SK-N-SH treated with all-trans-retinoic acid at 6 μM for 48 hours (cell line): ENCODE measurements around the gene CRELD2.

Experiments used
- ATAC-seq: fragments of 200-7000 bp; cut with Tn5 transposase; 3 replicates; pipeline ENCODE4 v1.9.1; 2020; ENCODE audit warnings: mild to moderate bottlenecking, moderate library complexity
- ARNTL ChIP-seq: fragments of 450-650 bp; formaldehyde crosslinking; IDR thresholded peaks from 2 replicates; pipeline ENCODE4 v1.5.0; 2020; ENCODE audit warnings: low read depth, mild to moderate bottlenecking, moderate library complexity, borderline replicate concordance
- BACH2 ChIP-seq: fragments of 250-450 bp; sonication (Bioruptor Pico); IDR thresholded peaks from 2 replicates; pipeline ENCODE4 v1.9.0; 2021; ENCODE audit warnings: mild to moderate bottlenecking, borderline replicate concordance
- CSDC2 ChIP-seq: fragments of 250-450 bp; sonication (Bioruptor Pico); IDR thresholded peaks from 2 replicates; pipeline ENCODE4 v1.5.0; 2020; ENCODE audit warnings: mild to moderate bottlenecking, moderate library complexity
- ESRRG ChIP-seq: fragments of 250-450 bp; sonication (Bioruptor Pico); IDR thresholded peaks from 2 replicates; pipeline ENCODE4 v1.6.1; 2021; ENCODE audit warnings: mild to moderate bottlenecking
- GLIS3 ChIP-seq: fragments of 250-450 bp; sonication (Bioruptor Pico); IDR thresholded peaks from 2 replicates; pipeline ENCODE4 v1.5.0; 2020; ENCODE audit warnings: mild to moderate bottlenecking, moderate library complexity
- ISL1 ChIP-seq: fragments of 250-450 bp; sonication (Bioruptor Pico); IDR thresholded peaks from 2 replicates; pipeline ENCODE4 v2.1.2; 2022; ENCODE audit warnings: mild to moderate bottlenecking, moderate library complexity
- OSR1 ChIP-seq: fragments of 250-450 bp; sonication (Bioruptor Pico); IDR thresholded peaks from 2 replicates; pipeline ENCODE4 v1.8.0; 2022; ENCODE audit warnings: moderate library complexity, mild to moderate bottlenecking, inconsistent platforms
- POU6F1 ChIP-seq: fragments of 250-450 bp; sonication (Bioruptor Pico); IDR thresholded peaks from 2 replicates; pipeline ENCODE4 v1.8.0; 2021; ENCODE audit warnings: low read depth, mild to moderate bottlenecking, moderate library complexity, borderline replicate concordance
- PPARA ChIP-seq: fragments of 250-450 bp; sonication (Bioruptor Pico); IDR thresholded peaks from 2 replicates; pipeline ENCODE4 v1.5.0; 2020; ENCODE audit warnings: mild to moderate bottlenecking, borderline replicate concordance
- RARB ChIP-seq: fragments of 250-450 bp; sonication (Bioruptor Pico); IDR thresholded peaks from 2 replicates; pipeline ENCODE4 v1.8.0; 2021; ENCODE audit warnings: mild to moderate bottlenecking, moderate library complexity
- SNAI2 ChIP-seq: fragments of 250-450 bp; sonication (Bioruptor Pico); IDR thresholded peaks from 2 replicates; pipeline ENCODE4 v1.5.0; 2020; ENCODE audit warnings: mild to moderate bottlenecking, moderate library complexity
- TCF4 ChIP-seq: fragments of 250-450 bp; sonication (Bioruptor Pico); IDR thresholded peaks from 2 replicates; pipeline ENCODE4 v1.8.0; 2021; ENCODE audit warnings: mild to moderate bottlenecking, moderate library complexity, borderline replicate concordance
- TOX ChIP-seq: fragments of 250-450 bp; sonication (Bioruptor Pico); IDR thresholded peaks from 2 replicates; pipeline ENCODE4 v1.8.0; 2021; ENCODE audit warnings: mild to moderate bottlenecking, moderate library complexity, borderline replicate concordance
- ZC3H10 ChIP-seq: fragments of 250-450 bp; sonication (Bioruptor Pico); IDR thresholded peaks from 2 replicates; pipeline ENCODE4 v1.5.1; 2021; ENCODE audit warnings: mild to moderate bottlenecking, moderate library complexity
- ZFP3 ChIP-seq: fragments of 250-450 bp; sonication (Bioruptor Pico); IDR thresholded peaks from 2 replicates; pipeline ENCODE4 v1.5.0; 2020; ENCODE audit warnings: mild to moderate bottlenecking, moderate library complexity
- ZFP30 ChIP-seq: fragments of 450-650 bp; formaldehyde crosslinking; IDR thresholded peaks from 2 replicates; pipeline ENCODE4 v1.5.0; 2022; ENCODE audit warnings: mild to moderate bottlenecking, moderate library complexity
- ZNF565 ChIP-seq: fragments of 450-650 bp; formaldehyde crosslinking; conservative IDR thresholded peaks from 2 replicates; pipeline ENCODE4 v1.5.0; 2020; ENCODE audit warnings: low read depth, mild to moderate bottlenecking, moderate library complexity
- ZNF70 ChIP-seq: fragments of 450-650 bp; formaldehyde crosslinking; IDR thresholded peaks from 2 replicates; pipeline ENCODE4 v1.5.0; 2020; ENCODE audit warnings: mild to moderate bottlenecking, moderate library complexity
- ZNF8 ChIP-seq: fragments of 450-650 bp; formaldehyde crosslinking; IDR thresholded peaks from 2 replicates; pipeline ENCODE4 v1.5.0; 2020; ENCODE audit warnings: mild to moderate bottlenecking, moderate library complexity
- TF ChIP-seq, protein P1 (sequence below): fragments of 250-450 bp; sonication (Bioruptor Pico); IDR thresholded peaks from 2 replicates; pipeline ENCODE4 v1.5.1; 2021; ENCODE audit warnings: mild to moderate bottlenecking, moderate library complexity
- TF ChIP-seq, protein P2 (sequence below): fragments of 250-450 bp; sonication (Bioruptor Pico); IDR thresholded peaks from 2 replicates; pipeline ENCODE4 v1.8.0; 2020; ENCODE audit warnings: mild to moderate bottlenecking, moderate library complexity, borderline replicate concordance
- TF ChIP-seq, protein P3 (sequence below): fragments of 250-450 bp; sonication (Bioruptor Pico); IDR thresholded peaks from 2 replicates; pipeline ENCODE4 v1.5.0; 2020; ENCODE audit warnings: mild to moderate bottlenecking, moderate library complexity

Gene CRELD2

GRCh38 chr22:49871482-49871881 is 47.0 kb upstream of the CRELD2 start:
- TF ChIP-seq SNAI2 (no peak), ARNTL (no peak), GLIS3 (CRISPR knock-in tag) (no peak), ZNF565 (CRISPR knock-in tag) (no peak), OSR1 (CRISPR knock-in tag) (no peak), ZNF70 (CRISPR knock-in tag) (no peak), CSDC2 (CRISPR knock-in tag) (no peak), BACH2 (CRISPR knock-in tag) (no peak), ZFP3 (CRISPR knock-in tag) (no peak), PPARA (CRISPR knock-in tag) (no peak), TOX (CRISPR knock-in tag) (no peak), ZFP30 (no peak), ZC3H10 (CRISPR knock-in tag) (no peak), ZNF8 (CRISPR knock-in tag) (no peak), TCF4 (CRISPR knock-in tag) (no peak), ISL1 (CRISPR knock-in tag) (no peak), RARB (no peak), ESRRG (CRISPR knock-in tag) (no peak)
- TF ChIP-seq, protein P1, sequence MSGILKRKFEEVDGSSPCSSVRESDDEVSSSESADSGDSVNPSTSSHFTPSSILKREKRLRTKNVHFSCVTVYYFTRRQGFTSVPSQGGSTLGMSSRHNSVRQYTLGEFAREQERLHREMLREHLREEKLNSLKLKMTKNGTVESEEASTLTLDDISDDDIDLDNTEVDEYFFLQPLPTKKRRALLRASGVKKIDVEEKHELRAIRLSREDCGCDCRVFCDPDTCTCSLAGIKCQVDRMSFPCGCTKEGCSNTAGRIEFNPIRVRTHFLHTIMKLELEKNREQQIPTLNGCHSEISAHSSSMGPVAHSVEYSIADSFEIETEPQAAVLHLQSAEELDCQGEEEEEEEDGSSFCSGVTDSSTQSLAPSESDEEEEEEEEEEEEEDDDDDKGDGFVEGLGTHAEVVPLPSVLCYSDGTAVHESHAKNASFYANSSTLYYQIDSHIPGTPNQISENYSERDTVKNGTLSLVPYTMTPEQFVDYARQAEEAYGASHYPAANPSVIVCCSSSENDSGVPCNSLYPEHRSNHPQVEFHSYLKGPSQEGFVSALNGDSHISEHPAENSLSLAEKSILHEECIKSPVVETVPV (CRISPR knock-in tag), result no peak
- ATAC-seq, result no peak

GRCh38 chr22:49872347-49872746 is 46.1 kb upstream of the CRELD2 start:
- ATAC-seq, result no peak
- TF ChIP-seq POU6F1 (CRISPR knock-in tag) (no peak), ZNF8 (CRISPR knock-in tag) (no peak), OSR1 (CRISPR knock-in tag) (no peak), TOX (CRISPR knock-in tag) (no peak), ZFP3 (CRISPR knock-in tag) (no peak), RARB (no peak), ISL1 (CRISPR knock-in tag) (no peak), ZC3H10 (CRISPR knock-in tag) (no peak), GLIS3 (CRISPR knock-in tag) (no peak)

- TF ChIP-seq CSDC2 (CRISPR knock-in tag) (no peak), ZNF70 (CRISPR knock-in tag) (no peak), RARB (no peak), OSR1 (CRISPR knock-in tag) (no peak), GLIS3 (CRISPR knock-in tag) (no peak), ZFP30 (no peak), ARNTL (no peak), PPARA (CRISPR knock-in tag) (no peak), TCF4 (CRISPR knock-in tag) (no peak), POU6F1 (CRISPR knock-in tag) (no peak), ISL1 (CRISPR knock-in tag) (no peak), ZNF565 (CRISPR knock-in tag) (no peak), TOX (CRISPR knock-in tag) (no peak), SNAI2 (no peak), ZC3H10 (CRISPR knock-in tag) (no peak)
- TF ChIP-seq, protein P2, sequence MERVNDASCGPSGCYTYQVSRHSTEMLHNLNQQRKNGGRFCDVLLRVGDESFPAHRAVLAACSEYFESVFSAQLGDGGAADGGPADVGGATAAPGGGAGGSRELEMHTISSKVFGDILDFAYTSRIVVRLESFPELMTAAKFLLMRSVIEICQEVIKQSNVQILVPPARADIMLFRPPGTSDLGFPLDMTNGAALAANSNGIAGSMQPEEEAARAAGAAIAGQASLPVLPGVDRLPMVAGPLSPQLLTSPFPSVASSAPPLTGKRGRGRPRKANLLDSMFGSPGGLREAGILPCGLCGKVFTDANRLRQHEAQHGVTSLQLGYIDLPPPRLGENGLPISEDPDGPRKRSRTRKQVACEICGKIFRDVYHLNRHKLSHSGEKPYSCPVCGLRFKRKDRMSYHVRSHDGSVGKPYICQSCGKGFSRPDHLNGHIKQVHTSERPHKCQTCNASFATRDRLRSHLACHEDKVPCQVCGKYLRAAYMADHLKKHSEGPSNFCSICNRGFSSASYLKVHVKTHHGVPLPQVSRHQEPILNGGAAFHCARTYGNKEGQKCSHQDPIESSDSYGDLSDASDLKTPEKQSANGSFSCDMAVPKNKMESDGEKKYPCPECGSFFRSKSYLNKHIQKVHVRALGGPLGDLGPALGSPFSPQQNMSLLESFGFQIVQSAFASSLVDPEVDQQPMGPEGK (CRISPR knock-in tag), result no peak
- TF ChIP-seq, protein P1 (CRISPR knock-in tag), result no peak
- TF ChIP-seq, protein P3, sequence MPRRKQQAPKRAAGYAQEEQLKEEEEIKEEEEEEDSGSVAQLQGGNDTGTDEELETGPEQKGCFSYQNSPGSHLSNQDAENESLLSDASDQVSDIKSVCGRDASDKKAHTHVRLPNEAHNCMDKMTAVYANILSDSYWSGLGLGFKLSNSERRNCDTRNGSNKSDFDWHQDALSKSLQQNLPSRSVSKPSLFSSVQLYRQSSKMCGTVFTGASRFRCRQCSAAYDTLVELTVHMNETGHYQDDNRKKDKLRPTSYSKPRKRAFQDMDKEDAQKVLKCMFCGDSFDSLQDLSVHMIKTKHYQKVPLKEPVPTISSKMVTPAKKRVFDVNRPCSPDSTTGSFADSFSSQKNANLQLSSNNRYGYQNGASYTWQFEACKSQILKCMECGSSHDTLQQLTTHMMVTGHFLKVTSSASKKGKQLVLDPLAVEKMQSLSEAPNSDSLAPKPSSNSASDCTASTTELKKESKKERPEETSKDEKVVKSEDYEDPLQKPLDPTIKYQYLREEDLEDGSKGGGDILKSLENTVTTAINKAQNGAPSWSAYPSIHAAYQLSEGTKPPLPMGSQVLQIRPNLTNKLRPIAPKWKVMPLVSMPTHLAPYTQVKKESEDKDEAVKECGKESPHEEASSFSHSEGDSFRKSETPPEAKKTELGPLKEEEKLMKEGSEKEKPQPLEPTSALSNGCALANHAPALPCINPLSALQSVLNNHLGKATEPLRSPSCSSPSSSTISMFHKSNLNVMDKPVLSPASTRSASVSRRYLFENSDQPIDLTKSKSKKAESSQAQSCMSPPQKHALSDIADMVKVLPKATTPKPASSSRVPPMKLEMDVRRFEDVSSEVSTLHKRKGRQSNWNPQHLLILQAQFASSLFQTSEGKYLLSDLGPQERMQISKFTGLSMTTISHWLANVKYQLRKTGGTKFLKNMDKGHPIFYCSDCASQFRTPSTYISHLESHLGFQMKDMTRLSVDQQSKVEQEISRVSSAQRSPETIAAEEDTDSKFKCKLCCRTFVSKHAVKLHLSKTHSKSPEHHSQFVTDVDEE (CRISPR knock-in tag), result no peak
- no peak for ATAC-seq
Observed at GRCh38 chr22:49873228-49873940, 45.0 kb upstream of the CRELD2 start.
